ENCODE measurements around the gene RCAN2. TPM values are rescaled to one million over a fixed set of nuclear protein-coding genes. Genes with fewer than 3 reads are reported as not detected.

Gene RCAN2
- total RNA-seq, 1 experiment from 2014 or later, result not detected

DNA sequence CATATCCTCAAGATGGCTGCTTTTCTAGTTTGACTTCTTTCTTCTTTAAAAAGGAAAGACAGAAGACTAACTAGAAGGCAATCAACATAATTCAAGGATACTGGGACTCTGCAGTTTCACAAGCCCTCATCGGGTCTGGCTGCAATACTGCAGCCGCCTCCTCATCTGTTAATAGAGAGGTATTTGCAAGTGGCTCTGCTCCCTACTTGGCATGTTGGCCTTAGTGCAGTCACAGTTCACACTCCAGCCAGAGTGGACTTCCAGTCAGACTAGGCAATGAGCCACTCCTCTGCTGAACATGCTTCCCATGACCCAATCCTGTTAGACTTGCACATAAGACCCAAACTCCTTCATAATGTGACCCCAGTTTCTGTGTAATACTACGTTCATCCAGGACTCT, 178.6 kb downstream of the RCAN2 start:
- intact Hi-C loops (cut with micrococcal nuclease; ENCODE audit: unreplicated experiment), result no loop called here
- CTCF ChIA-PET, result no interaction called here
- Mint-ChIP-seq H3K9me3 (ENCODE audit: unreplicated experiment) (no peaks in the 10 kb centered on the region), H3K4me1 (ENCODE audit: low read depth, unreplicated experiment) (no peaks in the 10 kb centered on the region), H3K4me3 (ENCODE audit: unreplicated experiment) (no peak overlapping the region), H3K36me3 (ENCODE audit: insufficient read depth, unreplicated experiment) (no peaks in the 10 kb centered on the region), H3K27me3 (ENCODE audit: insufficient read depth, unreplicated experiment) (peaks cover 6% of the 10 kb centered on the region), H3K27ac (ENCODE audit: unreplicated experiment) (no peak overlapping the region)
- Histone ChIP-seq H3K36me3 (ENCODE audit: control insufficient read depth, insufficient read depth, low read length) (no peaks in the 10 kb centered on the region), H3K27me3 (replicated peaks; ENCODE audit: control insufficient read depth, insufficient read depth, low read length) (no peaks in the 10 kb centered on the region), H3K9me3 (no peaks in the 10 kb centered on the region), H3K4me1 (no peaks in the 10 kb centered on the region), H3K4me3 (ENCODE audit: low read depth, low read length) (no peak overlapping the region)
- POLR2A ChIA-PET, result no interaction called here
- TF ChIP-seq, protein P1, sequence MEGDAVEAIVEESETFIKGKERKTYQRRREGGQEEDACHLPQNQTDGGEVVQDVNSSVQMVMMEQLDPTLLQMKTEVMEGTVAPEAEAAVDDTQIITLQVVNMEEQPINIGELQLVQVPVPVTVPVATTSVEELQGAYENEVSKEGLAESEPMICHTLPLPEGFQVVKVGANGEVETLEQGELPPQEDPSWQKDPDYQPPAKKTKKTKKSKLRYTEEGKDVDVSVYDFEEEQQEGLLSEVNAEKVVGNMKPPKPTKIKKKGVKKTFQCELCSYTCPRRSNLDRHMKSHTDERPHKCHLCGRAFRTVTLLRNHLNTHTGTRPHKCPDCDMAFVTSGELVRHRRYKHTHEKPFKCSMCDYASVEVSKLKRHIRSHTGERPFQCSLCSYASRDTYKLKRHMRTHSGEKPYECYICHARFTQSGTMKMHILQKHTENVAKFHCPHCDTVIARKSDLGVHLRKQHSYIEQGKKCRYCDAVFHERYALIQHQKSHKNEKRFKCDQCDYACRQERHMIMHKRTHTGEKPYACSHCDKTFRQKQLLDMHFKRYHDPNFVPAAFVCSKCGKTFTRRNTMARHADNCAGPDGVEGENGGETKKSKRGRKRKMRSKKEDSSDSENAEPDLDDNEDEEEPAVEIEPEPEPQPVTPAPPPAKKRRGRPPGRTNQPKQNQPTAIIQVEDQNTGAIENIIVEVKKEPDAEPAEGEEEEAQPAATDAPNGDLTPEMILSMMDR (IDR thresholded peaks at IDR 0.05; ENCODE audit: insufficient read depth in 1 of 2, low read depth in 1 of 2, low read length in 1 of 2, severe bottlenecking in 1 of 2, unreplicated experiment in 1 of 2), result no peak
- DNase-seq, result no peak
- BruUV-seq (replicated peaks), result no TSS peak

DNA sequence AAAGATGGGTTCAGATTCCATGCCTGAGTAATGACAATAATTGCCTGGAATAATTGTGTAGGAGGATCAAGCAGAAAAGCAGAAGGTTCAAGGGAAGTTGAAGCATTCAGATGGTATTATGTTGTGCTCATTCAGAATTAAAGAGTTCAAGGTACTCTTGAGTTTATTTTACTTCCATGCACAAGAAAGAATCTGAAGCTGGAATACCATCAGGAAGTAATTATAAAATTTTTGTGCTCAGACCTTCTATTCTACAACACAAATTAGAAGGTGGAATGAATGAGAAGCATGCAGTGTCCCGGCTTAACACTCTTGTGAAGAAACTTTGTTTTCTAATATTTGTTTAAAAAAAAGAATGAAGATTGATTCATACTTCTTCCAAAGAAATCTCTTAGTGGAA, 181.1 kb downstream of the RCAN2 start:
- Histone ChIP-seq H3K36me3 (ENCODE audit: control insufficient read depth, insufficient read depth, low read length) (no peaks in the 10 kb centered on the region), H3K27me3 (replicated peaks; ENCODE audit: control insufficient read depth, insufficient read depth, low read length) (no peaks in the 10 kb centered on the region), H3K4me3 (ENCODE audit: low read depth, low read length) (no peak overlapping the region), H3K9me3 (no peaks in the 10 kb centered on the region), H3K4me1 (no peaks in the 10 kb centered on the region)
- POLR2A ChIA-PET, result no interaction called here
- CTCF ChIA-PET, result no interaction called here
- peaks cover 11% of the 10 kb centered on the region for H3K27me3 Mint-ChIP-seq (ENCODE audit: insufficient read depth, unreplicated experiment)
- no TSS peak for BruUV-seq (replicated peaks)
- DNase-seq, result no peak
- intact Hi-C loops (cut with micrococcal nuclease; ENCODE audit: unreplicated experiment), result no loop called here
- H3K4me1 Mint-ChIP-seq (ENCODE audit: low read depth, unreplicated experiment), result no peaks in the 10 kb centered on the region
- no peaks in the 10 kb centered on the region for H3K9me3 Mint-ChIP-seq (ENCODE audit: unreplicated experiment)
- H3K4me3 Mint-ChIP-seq (ENCODE audit: unreplicated experiment), result no peak overlapping the region
- no peaks in the 10 kb centered on the region for H3K36me3 Mint-ChIP-seq (ENCODE audit: insufficient read depth, unreplicated experiment)
- TF ChIP-seq, protein P1 (IDR thresholded peaks at IDR 0.05; ENCODE audit: insufficient read depth in 1 of 2, low read depth in 1 of 2, low read length in 1 of 2, severe bottlenecking in 1 of 2, unreplicated experiment in 1 of 2), result no peak
- H3K27ac Mint-ChIP-seq (ENCODE audit: unreplicated experiment), result no peak overlapping the region

DNA sequence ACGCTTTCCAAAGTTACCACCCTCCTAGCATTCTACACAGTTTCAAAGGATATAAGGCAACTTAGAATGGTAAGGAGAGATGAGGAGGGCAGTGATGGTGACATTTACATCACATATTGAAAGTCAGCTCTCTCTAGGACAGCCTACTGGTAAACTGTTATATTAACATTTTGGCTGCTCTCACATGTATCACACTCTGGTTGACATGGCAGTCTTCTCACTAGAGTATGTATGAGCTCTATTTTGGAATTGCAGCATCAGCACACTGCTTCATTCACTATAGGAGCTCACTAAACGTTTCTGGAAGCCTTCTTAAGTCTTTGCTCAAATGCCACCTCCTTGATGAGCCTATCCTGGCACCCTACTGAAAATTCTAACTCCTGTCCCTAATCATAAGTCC, 184.8 kb downstream of the RCAN2 start:
- Mint-ChIP-seq H3K4me3 (ENCODE audit: unreplicated experiment) (no peak overlapping the region), H3K36me3 (ENCODE audit: insufficient read depth, unreplicated experiment) (no peaks in the 10 kb centered on the region), H3K9me3 (ENCODE audit: unreplicated experiment) (no peaks in the 10 kb centered on the region), H3K27ac (ENCODE audit: unreplicated experiment) (no peak overlapping the region), H3K27me3 (ENCODE audit: insufficient read depth, unreplicated experiment) (peaks cover 13% of the 10 kb centered on the region), H3K4me1 (ENCODE audit: low read depth, unreplicated experiment) (no peaks in the 10 kb centered on the region)
- intact Hi-C loops (cut with micrococcal nuclease; ENCODE audit: unreplicated experiment), result no loop called here
- Histone ChIP-seq H3K36me3 (ENCODE audit: control insufficient read depth, insufficient read depth, low read length) (no peaks in the 10 kb centered on the region), H3K27me3 (replicated peaks; ENCODE audit: control insufficient read depth, insufficient read depth, low read length) (no peaks in the 10 kb centered on the region), H3K4me1 (no peaks in the 10 kb centered on the region), H3K9me3 (no peaks in the 10 kb centered on the region), H3K4me3 (ENCODE audit: low read depth, low read length) (no peak overlapping the region)
- DNase-seq, result no peak
- TF ChIP-seq, protein P1 (IDR thresholded peaks at IDR 0.05; ENCODE audit: insufficient read depth in 1 of 2, low read depth in 1 of 2, low read length in 1 of 2, severe bottlenecking in 1 of 2, unreplicated experiment in 1 of 2), result no peak
- BruUV-seq (replicated peaks), result no TSS peak
- POLR2A ChIA-PET, result no interaction called here
- CTCF ChIA-PET, result no interaction called here

Data from Caco-2 (cell line).